Panc1 (cell line): ENCODE measurements around the gene GMPPA. TPM values are rescaled to one million over a fixed set of nuclear protein-coding genes. Genes with fewer than 3 reads are reported as not detected.

Experiments
- ATAC-seq: fragments of 200-7000 bp; cut with Tn5 transposase; 2 replicates; pipeline ENCODE4 v1.9.1; 2020; ENCODE audit warnings: mild to moderate bottlenecking, moderate library complexity
- BruUV-seq: library from RNA; stranded (reverse); fragments of 400-500 nt; replicated peaks from 2 replicates; lab custom pipeline; 2021; lab: Mats Ljungman, UMichigan
- CTCF ChIA-PET: fragments of 300-600 bp; sonication (Branson Sonifier 250); formaldehyde crosslinking; loops from one replicate; lab custom pipeline; 2022; ENCODE audit warnings: antibody characterized with exemption; lab: Charles Lee
- POLR2A ChIA-PET: fragments of 300-600 bp; sonication (Branson Sonifier 250); formaldehyde crosslinking; loops from one replicate; lab custom pipeline; 2022; ENCODE audit warnings: antibody characterized with exemption; lab: Charles Lee
- DNase-seq: peaks from one replicate; pipeline ENCODE4 v3.0.0-alpha.2; 2010; ENCODE audit warnings: low read depth, low spot score
- H3K27ac ChIP-seq: 2 replicates; pipeline ENCODE4 v1.5.1; 2011; ENCODE audit warnings: mild to moderate bottlenecking, low read length, inconsistent platforms
- H3K27me3 ChIP-seq: fragments of 200-500 bp; sonication (Bioruptor generic); 2 replicates; pipeline ENCODE4 v1.6.0; 2014; ENCODE audit warnings: low read length, inconsistent platforms; ENCODE audit not compliant: control insufficient read depth, insufficient read depth
- H3K36me3 ChIP-seq: fragments of 200-500 bp; sonication (Bioruptor generic); 2 replicates; pipeline ENCODE4 v1.5.1; 2014; ENCODE audit warnings: inconsistent platforms, mild to moderate bottlenecking, low read length, moderate library complexity; ENCODE audit not compliant: control insufficient read depth, insufficient read depth
- H3K4me1 ChIP-seq: 2 replicates; pipeline ENCODE4 v1.5.1; 2011; ENCODE audit warnings: inconsistent platforms, mild to moderate bottlenecking, low read length, moderate library complexity; ENCODE audit not compliant: control insufficient read depth, insufficient read depth
- H3K4me3 ChIP-seq, 2 experiments: 2 replicates each; pipeline ENCODE4 v1.5.1; 2011 to 2012; ENCODE audit warnings: low read depth in 2 of 2, low read length in 2 of 2, mild to moderate bottlenecking in 2 of 2, inconsistent platforms in 1 of 2, moderate library complexity in 1 of 2
- H3K9me3 ChIP-seq: fragments of 200-500 bp; sonication (Bioruptor generic); 2 replicates; pipeline ENCODE4 v1.5.1; 2014; ENCODE audit warnings: low read depth, mild to moderate bottlenecking, inconsistent platforms, low read length, moderate library complexity; ENCODE audit not compliant: control insufficient read depth, insufficient read depth
- CTCF ChIP-seq: fragments of 450-650 bp; IDR thresholded peaks from 2 replicates; pipeline ENCODE4 v1.5.1; 2017; ENCODE audit warnings: mild to moderate bottlenecking
- POLR2AphosphoS5 ChIP-seq: IDR thresholded peaks from 2 replicates; pipeline ENCODE4 v1.6.1; 2012; ENCODE audit warnings: mild to moderate bottlenecking, low read depth, low read length, moderate library complexity
- SIN3A ChIP-seq: IDR thresholded peaks from 2 replicates; pipeline ENCODE4 v1.6.1; 2012; ENCODE audit warnings: low read depth, mild to moderate bottlenecking, low read length, moderate library complexity, borderline replicate concordance; ENCODE audit not compliant: insufficient read depth
- TCF7L2 ChIP-seq: IDR thresholded peaks from 2 replicates; pipeline ENCODE4 v1.6.1; 2011; ENCODE audit warnings: mild to moderate bottlenecking, low read depth, low read length, inconsistent platforms
- in situ Hi-C: cut with HindIII; loops from 2 replicates; pipeline ENCODE4 v1.10.0; 2016; ENCODE audit warnings: low sequenced_read_pairs, low pct_unique_long_range_greater_than_20kb
- intact Hi-C: fragments of 100-400 bp; cut with micrococcal nuclease; formaldehyde crosslinking; loops from one replicate; pipeline ENCODE4 v1.10.0; 2022; ENCODE audit not compliant: unreplicated experiment
- total RNA-seq: library from RNA; stranded (reverse); gene quantifications from one replicate; pipeline ENCODE4 v1.2.1, GENCODE V29; 2021; ENCODE audit not compliant: unreplicated experiment
- TF ChIP-seq, protein P1 (sequence below), 2 experiments: IDR thresholded peaks; 2 replicates each; pipeline ENCODE4 v1.6.1; 2011 to 2012; ENCODE audit warnings: low read depth in 2 of 2, control low read depth in 1 of 2, low read length in 1 of 2, mild to moderate bottlenecking in 1 of 2, moderate library complexity in 1 of 2; ENCODE audit not compliant: insufficient read depth in 1 of 2

The GMPPA gene
- total RNA-seq, 1 experiment from 2014 or later = 66.2 TPM

- POLR2A ChIA-PET = no interaction called here
Measured at GRCh38 chr2:219467736-219468075, 31.0 kb upstream of the GMPPA start.

DNA sequence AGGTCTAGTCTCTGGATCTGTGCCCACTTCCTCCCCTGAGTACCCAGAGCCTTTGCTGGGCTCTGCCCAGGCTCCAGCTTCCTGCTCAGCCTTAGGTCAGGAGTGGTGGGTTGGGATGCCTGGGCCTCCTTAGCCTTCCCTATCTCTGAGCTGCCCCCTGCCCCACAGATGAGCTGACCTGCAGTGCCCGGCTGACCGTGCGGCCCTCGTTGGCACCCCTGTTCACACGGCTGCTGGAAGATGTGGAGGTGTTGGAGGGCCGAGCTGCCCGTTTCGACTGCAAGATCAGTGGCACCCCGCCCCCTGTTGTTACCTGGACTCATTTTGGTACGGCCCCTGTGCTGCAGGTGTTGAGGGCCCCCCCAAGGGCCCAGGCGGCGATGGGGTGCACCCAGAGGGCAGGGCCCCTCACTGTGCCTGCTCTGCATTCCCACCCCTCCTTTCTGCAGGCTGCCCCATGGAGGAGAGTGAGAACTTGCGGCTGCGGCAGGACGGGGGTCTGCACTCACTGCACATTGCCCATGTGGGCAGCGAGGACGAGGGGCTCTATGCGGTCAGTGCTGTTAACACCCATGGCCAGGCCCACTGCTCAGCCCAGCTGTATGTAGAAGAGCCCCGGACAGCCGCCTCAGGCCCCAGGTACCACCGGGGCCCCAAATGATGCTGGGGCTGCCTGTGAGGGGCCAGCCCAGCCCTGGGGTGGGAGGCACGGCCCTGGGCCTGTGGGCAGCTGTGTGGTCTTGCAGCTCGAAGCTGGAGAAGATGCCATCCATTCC is 30.1 kb upstream of the GMPPA start:
- TF ChIP-seq SIN3A (no peak), CTCF (no peak), TCF7L2 (no peak), POLR2AphosphoS5 (no peak)
- TF ChIP-seq, protein P1, sequence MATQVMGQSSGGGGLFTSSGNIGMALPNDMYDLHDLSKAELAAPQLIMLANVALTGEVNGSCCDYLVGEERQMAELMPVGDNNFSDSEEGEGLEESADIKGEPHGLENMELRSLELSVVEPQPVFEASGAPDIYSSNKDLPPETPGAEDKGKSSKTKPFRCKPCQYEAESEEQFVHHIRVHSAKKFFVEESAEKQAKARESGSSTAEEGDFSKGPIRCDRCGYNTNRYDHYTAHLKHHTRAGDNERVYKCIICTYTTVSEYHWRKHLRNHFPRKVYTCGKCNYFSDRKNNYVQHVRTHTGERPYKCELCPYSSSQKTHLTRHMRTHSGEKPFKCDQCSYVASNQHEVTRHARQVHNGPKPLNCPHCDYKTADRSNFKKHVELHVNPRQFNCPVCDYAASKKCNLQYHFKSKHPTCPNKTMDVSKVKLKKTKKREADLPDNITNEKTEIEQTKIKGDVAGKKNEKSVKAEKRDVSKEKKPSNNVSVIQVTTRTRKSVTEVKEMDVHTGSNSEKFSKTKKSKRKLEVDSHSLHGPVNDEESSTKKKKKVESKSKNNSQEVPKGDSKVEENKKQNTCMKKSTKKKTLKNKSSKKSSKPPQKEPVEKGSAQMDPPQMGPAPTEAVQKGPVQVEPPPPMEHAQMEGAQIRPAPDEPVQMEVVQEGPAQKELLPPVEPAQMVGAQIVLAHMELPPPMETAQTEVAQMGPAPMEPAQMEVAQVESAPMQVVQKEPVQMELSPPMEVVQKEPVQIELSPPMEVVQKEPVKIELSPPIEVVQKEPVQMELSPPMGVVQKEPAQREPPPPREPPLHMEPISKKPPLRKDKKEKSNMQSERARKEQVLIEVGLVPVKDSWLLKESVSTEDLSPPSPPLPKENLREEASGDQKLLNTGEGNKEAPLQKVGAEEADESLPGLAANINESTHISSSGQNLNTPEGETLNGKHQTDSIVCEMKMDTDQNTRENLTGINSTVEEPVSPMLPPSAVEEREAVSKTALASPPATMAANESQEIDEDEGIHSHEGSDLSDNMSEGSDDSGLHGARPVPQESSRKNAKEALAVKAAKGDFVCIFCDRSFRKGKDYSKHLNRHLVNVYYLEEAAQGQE (IDR thresholded peaks at IDR 0.05; ENCODE audit: insufficient read depth in 1 of 2, low read depth in 2 of 2, low read length in 1 of 2) = no peak
- Histone ChIP-seq H3K9me3 (no peaks in the 10 kb centered on the region), H3K27ac (no peak overlapping the region), H3K27me3 (no peaks in the 10 kb centered on the region), H3K36me3 (no peaks in the 10 kb centered on the region), H3K4me3 (no peak overlapping the region), H3K4me1 (peaks cover 4% of the 10 kb centered on the region; the same call in 1 of the 2 replicates)
- no peak for DNase-seq
- ChIA-PET CTCF (interaction anchor here (0.8 kb wide), 1 partner anchor 9 kb away, joined by 3 read pairs; no protein-coding TSS in a partner anchor), POLR2A (no interaction called here)
- no TSS peak for BruUV-seq
- no peak for ATAC-seq
- intact Hi-C loops = no loop called here
- in situ Hi-C loops = no loop called here

More at GRCh38 chr2:219467736-219468075, 31.0 kb upstream of the GMPPA start:
- H3K36me3 ChIP-seq = no peaks in the 10 kb centered on the region
- BruUV-seq = no TSS peak
- no peak overlapping the region for H3K27ac ChIP-seq
- in situ Hi-C loops (no loop called here), intact Hi-C loops (no loop called here)
- ATAC-seq (no peak), DNase-seq (no peak)
- TF ChIP-seq, protein P1 (IDR thresholded peaks at IDR 0.05; ENCODE audit: insufficient read depth in 1 of 2, low read depth in 2 of 2, low read length in 1 of 2) = no peak
- no peak for TF ChIP-seq POLR2AphosphoS5
- no peak for TF ChIP-seq TCF7L2
- TF ChIP-seq CTCF = no peak
- TF ChIP-seq SIN3A = no peak
- CTCF ChIA-PET = interaction anchor here (1.1 kb wide), 1 partner anchor 62 kb away, joined by 3 read pairs; no protein-coding TSS in a partner anchor
- H3K27me3 ChIP-seq = no peaks in the 10 kb centered on the region
- peaks cover 4% of the 10 kb centered on the region; the same call in 1 of the 2 replicates for H3K4me1 ChIP-seq
- H3K9me3 ChIP-seq = no peaks in the 10 kb centered on the region
- H3K4me3 ChIP-seq = no peak overlapping the region
